Peyer's patch (tissue), 4 donors: ENCODE data around the gene CCNG1. TPM values are rescaled to one million over a fixed set of nuclear protein-coding genes. Genes with fewer than 3 reads are reported as not detected.

Experiments
- DNase-seq, 3 donors: peaks; one replicate each; pipeline ENCODE4 v3.0.0-alpha.2; 2017 to 2019
- H3K27ac ChIP-seq, 4 donors: fragments of 200-600 bp; sonication (generic); one replicate each; pipeline ENCODE4 v1.5.1; 2016 to 2019
- H3K27me3 ChIP-seq, 2 donors: fragments of 200-600 bp; sonication (generic); one replicate each; pipeline ENCODE4 v1.5.1; 2019
- H3K36me3 ChIP-seq, 3 donors: fragments of 200-600 bp; sonication (generic); one replicate each; pipeline ENCODE4 v1.5.1; 2016 to 2019
- H3K4me1 ChIP-seq, 4 donors: fragments of 200-600 bp; sonication (generic); one replicate each; pipeline ENCODE4 v1.5.1; 2016 to 2019
- H3K4me3 ChIP-seq, 4 donors: fragments of 200-600 bp; sonication (generic); 1 replicate in 3 of 4; 2 replicates in 1 of 4; pipeline ENCODE4 v1.5.1; 2016 to 2019; ENCODE audit warnings: mild to moderate bottlenecking in 1 of 4
- H3K9me3 ChIP-seq, 4 donors: fragments of 200-600 bp; sonication (generic); one replicate each; pipeline ENCODE4 v1.5.1; 2016 to 2019; ENCODE audit warnings: mild to moderate bottlenecking in 1 of 4
- CTCF ChIP-seq, 6 experiments: fragments of 450-650 bp in 4 of 6; fragments of 200-600 bp in 2 of 6; sonication (generic) in 1 of 6; IDR thresholded peaks; one replicate each; pipeline ENCODE4 v1.5.1; 2017 to 2019; ENCODE audit warnings: antibody characterized with exemption in 6 of 6, mild to moderate bottlenecking in 3 of 6, moderate library complexity in 1 of 6
- POLR2A ChIP-seq, 2 donors: fragments of 450-650 bp; IDR thresholded peaks; one replicate each; pipeline ENCODE4 v1.5.1; 2017; ENCODE audit warnings: antibody characterized with exemption in 2 of 2, mild to moderate bottlenecking in 2 of 2, moderate library complexity in 2 of 2
- total RNA-seq, 4 donors: library from RNA; depleted of rRNA; stranded (reverse); fragments of >200 nt; gene quantifications; one replicate each; pipeline ENCODE4 v1.1.0, GENCODE V29; 2016

Gene CCNG1
- total RNA-seq, 4 donors from 2014 or later = 213 to 306 (median 246) TPM

DNA sequence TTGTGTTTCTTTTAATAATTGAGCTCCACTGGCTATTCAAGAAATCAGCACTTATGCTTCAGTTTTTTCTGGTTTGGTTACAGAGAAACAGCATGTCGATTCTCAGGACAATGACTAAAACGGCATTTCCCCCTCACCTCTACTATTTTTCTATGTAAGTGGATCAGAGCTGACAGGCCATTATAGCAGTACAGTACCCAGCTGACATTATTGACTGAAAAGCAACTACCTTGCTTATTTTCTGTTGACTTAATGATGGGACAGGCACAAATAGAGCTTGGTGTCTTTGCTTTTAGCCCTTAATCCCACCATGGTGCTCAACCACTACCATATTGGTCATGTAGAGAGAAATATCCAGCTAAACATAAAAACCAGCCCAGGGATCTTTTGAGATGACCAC is 35.4 kb upstream of the CCNG1 start:
- Histone ChIP-seq H3K9me3 (no peaks in the 10 kb centered on the region), H3K4me3 (no peak overlapping the region), H3K4me1 (no peaks in the 10 kb centered on the region), H3K27ac (no peak overlapping the region), H3K27me3 (no peaks in the 10 kb centered on the region), H3K36me3 (no peaks in the 10 kb centered on the region)
- DNase-seq = no peak
- no peak for TF ChIP-seq POLR2A (IDR thresholded peaks at IDR 0.05)
- no peak for TF ChIP-seq CTCF (IDR thresholded peaks at IDR 0.05)

DNA sequence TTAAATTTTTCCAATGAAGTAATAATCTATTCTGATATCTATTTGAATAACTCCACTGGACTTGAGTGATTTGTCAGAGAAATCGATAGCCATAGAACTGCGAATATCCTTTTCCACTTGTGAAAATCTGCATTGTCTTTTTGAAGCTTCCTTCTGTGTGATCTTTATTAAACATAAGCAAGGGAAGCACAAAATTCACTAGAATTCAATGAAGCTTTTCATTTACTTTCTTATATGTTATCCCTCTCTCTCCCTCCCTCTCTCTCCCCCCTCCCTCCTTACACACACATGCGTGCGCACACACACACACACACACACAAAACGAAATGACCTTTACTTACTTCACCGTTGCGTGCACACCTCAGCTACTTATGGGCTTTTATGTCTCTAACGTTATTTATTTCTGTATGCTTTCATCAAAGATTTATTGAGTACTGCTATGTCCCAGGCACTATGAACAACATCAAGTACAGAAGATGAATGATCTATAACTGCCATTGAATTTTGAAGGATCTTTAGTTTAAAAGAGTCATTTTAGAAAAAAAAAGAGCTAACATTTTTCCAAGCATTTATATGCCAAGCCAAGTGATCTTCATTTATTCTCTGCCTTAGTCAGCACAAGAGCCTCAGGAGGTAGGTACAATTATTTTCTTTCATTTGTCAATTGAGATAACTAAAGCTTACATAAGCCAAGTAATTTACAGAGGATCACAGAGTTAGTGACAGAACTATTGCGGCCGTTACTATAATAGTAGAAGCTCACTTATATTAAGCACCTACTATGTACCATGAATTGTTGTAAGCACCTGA is 32.8 kb upstream of the CCNG1 start:
- Histone ChIP-seq H3K36me3 (no peaks in the 10 kb centered on the region), H3K4me3 (no peak overlapping the region), H3K27me3 (no peaks in the 10 kb centered on the region), H3K4me1 (peaks cover 0 to 3% (median 0%) of the 10 kb centered on the region in 4 donors), H3K9me3 (no peaks in the 10 kb centered on the region), H3K27ac (no peak overlapping the region)
- no peak for DNase-seq
- no peak for TF ChIP-seq CTCF (IDR thresholded peaks at IDR 0.05)
- TF ChIP-seq POLR2A (IDR thresholded peaks at IDR 0.05) = no peak

GRCh38 chr5:163407034-163407655 is 30.2 kb upstream of the CCNG1 start:
- peaks cover 0 to 3% (median 0%) of the 10 kb centered on the region in 4 donors for H3K4me1 ChIP-seq
- H3K27ac ChIP-seq = no peak overlapping the region
- H3K36me3 ChIP-seq = no peaks in the 10 kb centered on the region
- TF ChIP-seq CTCF (IDR thresholded peaks at IDR 0.05) (no peak), POLR2A (IDR thresholded peaks at IDR 0.05) (no peak)
- no peaks in the 10 kb centered on the region for H3K27me3 ChIP-seq
- DNase-seq = no peak
- H3K9me3 ChIP-seq = no peaks in the 10 kb centered on the region
- no peak overlapping the region for H3K4me3 ChIP-seq

GRCh38 chr5:163408311-163408923 is 29.0 kb upstream of the CCNG1 start:
- Histone ChIP-seq H3K27ac (no peak overlapping the region), H3K36me3 (no peaks in the 10 kb centered on the region), H3K4me1 (peaks cover 0 to 3% (median 0%) of the 10 kb centered on the region in 4 donors), H3K4me3 (peak overlapping the region in 1 of 4 donors; percentile 17), H3K9me3 (no peaks in the 10 kb centered on the region), H3K27me3 (no peaks in the 10 kb centered on the region)
- DNase-seq = peak; percentile 43 to 74 (median 53)
- no peak for TF ChIP-seq POLR2A (IDR thresholded peaks at IDR 0.05)
- TF ChIP-seq CTCF (IDR thresholded peaks at IDR 0.05) = peak; percentile 64 to 89 (median 84)

DNA sequence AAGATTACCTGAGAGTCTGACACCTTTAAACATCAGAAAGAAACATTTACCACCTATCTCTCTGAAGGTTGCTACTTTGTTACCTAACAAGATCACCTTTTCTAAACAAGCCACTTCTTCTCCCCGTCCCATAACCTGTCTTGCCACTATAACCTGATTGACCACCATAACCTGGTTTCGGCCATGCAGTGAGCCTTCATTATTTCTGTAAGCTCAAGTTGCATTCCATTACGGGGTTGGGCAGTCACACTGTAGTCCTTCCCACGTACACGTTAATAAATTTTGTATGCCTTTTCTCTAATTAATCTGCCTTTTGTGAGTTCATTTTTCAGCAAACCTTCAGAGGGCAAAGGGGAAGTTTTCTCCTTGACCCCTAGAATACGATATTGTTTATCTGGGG is 28.0 kb upstream of the CCNG1 start:
- no peak for DNase-seq

More for the DNA sequence above, 28.0 kb upstream of the CCNG1 start:
- Histone ChIP-seq H3K27me3 (no peaks in the 10 kb centered on the region), H3K4me1 (peaks cover 0 to 3% (median 0%) of the 10 kb centered on the region in 4 donors), H3K27ac (no peak overlapping the region), H3K9me3 (no peaks in the 10 kb centered on the region), H3K4me3 (no peak overlapping the region), H3K36me3 (no peaks in the 10 kb centered on the region)
- TF ChIP-seq CTCF (IDR thresholded peaks at IDR 0.05) (no peak), POLR2A (IDR thresholded peaks at IDR 0.05) (no peak)
